Measurements from ENCODE around the gene ADAD2.
"Not testable (repeated sequence)": the region's sequence is repeated elsewhere in the genome, so short reads cannot be mapped to it uniquely, and the experiment has no call there.

The ADAD2 gene

GRCh38 chr16:84196727-84197394 is 5.9 kb downstream of the ADAD2 start:
- DNase-seq = no peak

DNA sequence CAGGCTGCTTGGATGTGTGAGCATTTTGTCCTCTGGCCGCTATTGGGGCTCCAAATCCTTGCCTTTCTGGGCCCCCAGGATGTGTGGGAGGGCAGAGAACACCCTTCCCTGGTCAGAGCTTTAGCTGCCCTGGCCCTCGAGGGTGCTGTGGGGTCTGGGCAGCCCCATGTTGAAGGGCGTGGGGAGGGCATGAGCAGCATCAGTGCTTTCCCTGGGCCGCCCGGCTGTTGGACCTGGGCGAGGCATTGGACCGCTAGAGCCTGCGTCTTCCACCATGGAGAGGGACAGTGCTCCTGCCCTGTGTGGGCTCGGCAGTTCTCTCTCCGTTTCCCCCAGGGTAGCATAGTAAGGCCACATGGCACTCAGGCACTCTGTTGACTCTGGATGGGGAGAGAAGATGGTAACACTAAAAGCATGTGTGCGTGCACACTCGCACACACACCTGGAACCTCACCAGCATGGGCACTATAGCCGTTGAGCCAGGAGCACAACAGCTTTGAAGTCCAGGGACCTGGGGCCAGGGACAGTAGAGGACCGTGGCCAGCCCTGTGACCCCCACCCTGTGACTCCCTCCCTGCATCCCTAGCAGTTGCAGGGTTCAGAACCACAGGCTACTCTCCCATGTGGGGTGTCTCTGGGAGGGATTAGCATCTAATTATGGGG is 6.6 kb downstream of the ADAD2 start:
- no peak for DNase-seq

DNA sequence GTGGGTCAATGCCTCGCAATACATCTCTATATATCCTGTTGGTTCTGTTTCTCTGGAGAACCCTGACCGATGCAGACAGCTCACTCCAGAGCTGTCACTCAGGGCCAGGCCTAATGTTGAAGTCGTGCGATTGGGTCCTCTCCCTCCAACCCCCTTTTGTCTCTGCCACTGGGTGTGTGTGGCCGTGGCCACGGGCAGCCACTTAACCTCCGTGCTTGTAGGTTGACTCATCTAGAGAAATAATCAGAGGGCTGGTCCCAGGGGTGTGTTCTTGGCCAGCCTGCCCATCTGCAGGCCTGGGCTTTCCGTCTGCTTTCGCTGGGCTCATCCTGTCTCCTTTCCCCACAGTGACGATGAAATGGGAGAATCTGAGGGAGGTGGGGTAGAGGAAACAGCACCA is 7.4 kb downstream of the ADAD2 start:
- no peak for DNase-seq

DNA sequence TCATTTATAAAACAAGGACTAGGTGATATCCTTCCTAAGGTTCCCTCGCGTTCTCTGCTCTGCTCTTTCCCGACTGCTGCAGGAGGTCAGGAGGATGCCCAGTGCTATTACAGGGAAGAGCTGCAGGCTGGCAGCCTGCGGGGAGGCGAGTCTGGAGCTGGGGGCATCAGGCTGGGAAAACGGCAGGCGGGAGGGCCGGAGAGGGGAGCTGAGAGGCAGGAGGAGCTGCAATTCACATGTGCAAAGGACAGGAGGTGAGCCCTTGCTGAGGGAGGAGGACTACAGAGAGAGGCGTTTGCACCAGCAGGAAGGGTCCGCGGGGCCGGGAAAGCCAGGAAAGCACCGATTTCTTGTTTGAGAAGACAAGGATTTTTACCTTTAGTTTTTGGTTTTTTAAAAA is 8.1 kb downstream of the ADAD2 start:
- DNase-seq = no peak

DNA sequence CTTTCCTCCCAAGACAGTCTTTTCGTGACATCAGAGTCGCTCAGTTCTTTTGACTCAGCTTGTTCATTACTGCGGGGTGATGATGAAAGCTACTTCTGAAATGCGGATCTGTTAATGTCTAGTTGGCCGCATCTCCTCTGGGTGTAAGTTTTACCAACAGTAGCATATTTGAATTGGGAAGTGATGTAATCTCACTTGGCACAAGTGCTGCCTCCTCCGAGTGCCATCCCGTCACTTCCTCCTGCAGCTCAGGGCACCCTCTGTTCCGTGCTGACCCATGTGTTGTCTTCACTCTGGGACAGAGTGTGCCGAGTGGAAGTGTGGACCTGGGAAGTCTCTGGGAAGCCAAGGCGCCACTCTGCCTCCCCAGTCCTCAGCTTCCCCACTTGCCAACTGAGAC is 8.9 kb downstream of the ADAD2 start:
- DNase-seq = no peak

DNA sequence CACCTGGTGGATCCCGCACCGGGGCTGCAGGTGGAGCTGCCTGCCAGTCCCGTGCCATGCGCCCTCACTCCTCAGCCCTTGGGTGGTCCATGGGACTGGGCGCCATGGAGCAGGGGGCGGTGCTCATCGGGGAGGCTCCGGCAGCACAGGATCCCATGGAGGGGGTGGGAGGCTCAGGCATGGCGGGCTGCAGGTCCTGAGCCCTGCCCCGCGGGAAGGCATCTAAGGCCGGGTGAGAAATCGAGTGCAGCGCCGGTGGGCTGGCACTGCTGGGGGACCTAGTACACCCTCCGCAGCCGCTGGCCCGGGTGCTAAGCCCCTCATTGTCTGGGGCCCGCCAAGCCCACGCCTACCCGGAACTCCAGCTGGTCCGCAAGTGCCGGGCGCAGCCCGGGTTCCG is 13.6 kb downstream of the ADAD2 start:
- DNase-seq = not testable (repeated sequence)

DNA sequence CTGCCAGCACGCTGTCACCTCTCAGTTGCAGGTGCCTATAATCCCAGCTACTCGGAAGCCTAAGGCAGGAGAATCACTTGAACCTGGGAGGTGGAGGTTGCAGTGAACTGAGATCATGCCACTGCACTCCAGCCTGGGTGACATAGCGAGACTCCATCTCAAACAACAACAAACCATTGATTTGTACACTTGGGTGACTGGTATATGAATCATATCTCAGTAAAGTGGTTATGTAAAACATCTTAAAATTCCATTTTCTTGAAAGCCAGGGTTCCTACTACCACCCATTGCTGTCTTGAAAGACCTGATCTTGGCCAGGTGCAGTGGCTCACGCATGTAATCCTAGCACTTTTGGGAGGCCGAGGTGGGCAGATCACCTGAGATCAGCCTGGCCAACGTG is 14.2 kb downstream of the ADAD2 start:
- not testable (repeated sequence) for DNase-seq

GRCh38 chr16:84205976-84206691 is 15.2 kb downstream of the ADAD2 start:
- DNase-seq = no peak

GRCh38 chr16:84207251-84207650 is 16.3 kb downstream of the ADAD2 start:
- DNase-seq = no peak

GRCh38 chr16:84207879-84208278 is 16.9 kb downstream of the ADAD2 start:
- no peak for DNase-seq

DNA sequence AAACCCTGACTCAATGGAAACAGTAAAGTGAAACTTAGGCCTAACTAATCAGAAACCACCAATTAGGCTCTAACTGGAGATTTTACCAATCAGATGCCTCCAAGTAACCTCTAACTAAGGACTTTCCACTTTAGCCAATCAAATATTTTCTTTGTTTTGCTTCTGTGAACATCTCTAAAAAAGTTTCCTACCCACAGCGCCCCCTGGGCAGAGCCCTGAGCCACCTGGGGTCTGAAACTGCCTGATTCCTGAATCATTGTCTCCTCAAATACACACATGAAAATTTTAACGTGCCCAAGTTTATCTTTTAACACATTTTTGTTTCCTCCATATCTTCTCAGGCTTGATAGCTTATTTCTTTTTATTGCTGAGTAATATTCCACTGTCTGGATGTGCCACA is 19.0 kb downstream of the ADAD2 start:
- DNase-seq = no peak

- no peak for DNase-seq
Observed at GRCh38 chr16:84212154-84212553, 21.2 kb downstream of the ADAD2 start.

- no peak for DNase-seq
Observed at GRCh38 chr16:84212631-84213030, 21.7 kb downstream of the ADAD2 start.

GRCh38 chr16:84214451-84215066 is 23.6 kb downstream of the ADAD2 start:
- no peak for DNase-seq

GRCh38 chr16:84215531-84215930 is 24.6 kb downstream of the ADAD2 start:
- DNase-seq = no peak

DNA sequence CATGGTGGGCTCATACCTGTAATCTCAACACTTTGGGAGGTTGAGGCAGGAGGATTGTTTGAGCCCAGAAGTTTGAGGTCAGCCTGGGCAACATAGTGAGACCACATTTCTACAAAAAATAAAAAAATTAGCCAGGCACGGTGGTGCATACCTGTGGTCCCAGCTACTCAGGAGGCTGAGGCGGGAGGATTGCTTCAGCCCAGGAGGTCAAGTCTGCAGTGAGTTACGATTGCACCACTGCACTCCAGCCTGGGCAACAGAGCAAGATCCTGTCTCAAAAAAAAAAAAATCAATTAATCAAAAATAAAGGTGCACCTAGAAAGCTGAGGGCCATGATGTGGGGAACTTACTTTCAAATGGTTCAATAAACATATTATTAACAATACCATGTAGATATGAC is 25.2 kb downstream of the ADAD2 start:
- not testable (repeated sequence) for DNase-seq

DNA sequence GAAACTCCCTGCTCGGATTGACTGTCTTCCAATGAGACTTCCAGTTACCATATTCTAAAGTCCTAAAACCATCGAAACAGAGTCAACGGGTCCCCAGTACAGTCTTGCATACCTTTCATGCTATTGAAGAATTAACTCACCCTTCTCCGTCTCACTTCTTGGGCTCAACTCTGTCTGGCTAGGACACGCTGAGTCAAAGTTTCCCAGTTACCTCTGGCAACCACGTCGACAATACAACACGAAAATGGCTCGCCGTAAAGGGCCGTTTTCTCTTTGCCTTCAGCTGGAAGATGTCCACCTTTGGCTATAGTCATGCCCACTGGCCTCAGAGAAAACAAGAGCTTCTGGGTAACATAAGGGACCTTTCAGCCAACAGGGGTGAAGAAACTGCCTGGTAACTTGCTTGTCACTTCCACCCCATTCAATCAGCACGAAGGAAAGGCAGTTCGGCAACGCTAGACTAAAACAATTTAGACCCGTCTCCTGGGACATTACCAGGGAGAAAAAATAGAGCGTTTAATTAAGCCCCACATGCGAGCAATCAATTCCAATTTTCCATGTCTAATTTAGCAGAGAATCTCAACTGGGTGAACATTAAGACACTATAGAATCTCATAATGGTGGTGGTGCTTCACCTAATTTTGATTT is 27.3 kb downstream of the ADAD2 start:
- no peak for DNase-seq

- no peak for DNase-seq
Observed at GRCh38 chr16:84218956-84219355, 28.0 kb downstream of the ADAD2 start.

GRCh38 chr16:84220851-84221250 is 29.9 kb downstream of the ADAD2 start:
- no peak for DNase-seq

DNA sequence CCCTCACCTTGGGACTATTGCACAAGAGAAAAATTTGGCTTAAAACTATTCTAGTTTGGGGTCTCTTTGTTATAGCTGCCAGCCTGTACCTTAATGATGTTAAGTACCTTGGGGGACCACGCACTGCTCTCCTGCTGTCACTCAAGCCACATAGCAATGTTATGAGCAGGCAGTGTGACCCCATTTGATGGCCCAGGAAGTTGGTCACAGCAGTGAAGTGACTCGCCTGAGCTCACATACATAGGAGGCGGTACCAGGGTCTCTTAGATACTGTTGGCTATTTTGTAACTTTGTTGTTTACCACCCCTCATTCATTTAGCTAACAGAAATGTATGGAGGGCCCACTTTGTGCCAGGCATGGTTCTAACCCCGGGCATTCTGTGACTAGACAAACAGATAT is 32.5 kb downstream of the ADAD2 start:
- DNase-seq = no peak

GRCh38 chr16:84224554-84224953 is 33.6 kb downstream of the ADAD2 start:
- no peak for DNase-seq

- DNase-seq = no peak
Observed at GRCh38 chr16:84225126-84225525, 34.2 kb downstream of the ADAD2 start.

DNA sequence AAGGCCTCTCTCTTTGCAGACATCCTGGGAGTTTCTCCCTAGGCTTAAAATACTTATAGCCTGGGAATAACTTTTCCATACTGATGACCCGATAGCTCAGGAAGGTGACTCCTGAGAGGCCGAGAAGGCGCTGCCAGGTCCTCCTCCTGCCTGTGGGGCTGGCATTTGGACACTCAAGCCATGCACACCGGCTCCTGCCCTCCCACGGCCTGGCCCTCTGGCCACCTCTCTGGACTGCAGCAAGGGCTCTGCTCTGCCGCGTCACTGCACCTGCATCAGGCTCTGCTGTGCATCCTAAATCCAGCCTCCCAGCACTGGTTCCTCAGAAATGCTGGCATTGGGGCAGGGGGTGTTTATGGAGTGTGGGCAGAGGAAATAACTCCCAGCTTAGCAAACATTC is 34.6 kb downstream of the ADAD2 start:
- DNase-seq = no peak
